Measurements from ENCODE around the gene GPRIN2.

Gene GPRIN2

GRCh38 chr10:46522295-46523118 is 34.0 kb downstream of the GPRIN2 start:
- TF ChIP-seq CTCF (IDR thresholded peaks at IDR 0.05; ENCODE audit: low read depth, low read length): no peak
- H3K9me3 ChIP-seq (ENCODE audit: severe bottlenecking): peaks cover 3% of the 10 kb centered on the region
- H3K27me3 ChIP-seq (ENCODE audit: insufficient read depth, low read depth, severe bottlenecking): no peaks in the 10 kb centered on the region
- no peaks in the 10 kb centered on the region for H3K36me3 ChIP-seq
- no peak overlapping the region for H3K27ac ChIP-seq
- no peak for DNase-seq
- no peak overlapping the region for H3K4me3 ChIP-seq (ENCODE audit: low read depth, low read length)

GRCh38 chr10:46520941-46521340 is 35.5 kb downstream of the GPRIN2 start:
- no peak overlapping the region for H3K27ac ChIP-seq
- H3K9me3 ChIP-seq (ENCODE audit: severe bottlenecking): peaks cover 2% of the 10 kb centered on the region
- no peak for TF ChIP-seq CTCF (IDR thresholded peaks at IDR 0.05; ENCODE audit: low read depth, low read length)
- no peaks in the 10 kb centered on the region for H3K36me3 ChIP-seq
- no peak overlapping the region for H3K4me3 ChIP-seq (ENCODE audit: low read depth, low read length)
- H3K27me3 ChIP-seq (ENCODE audit: insufficient read depth, low read depth, severe bottlenecking): no peaks in the 10 kb centered on the region
- DNase-seq: peak; percentile 7

- DNase-seq: peak; percentile 6
- Histone ChIP-seq H3K9me3 (ENCODE audit: severe bottlenecking) (no peaks in the 10 kb centered on the region), H3K4me3 (ENCODE audit: low read depth, low read length) (no peak overlapping the region), H3K36me3 (no peaks in the 10 kb centered on the region), H3K27me3 (ENCODE audit: insufficient read depth, low read depth, severe bottlenecking) (no peaks in the 10 kb centered on the region), H3K27ac (no peak overlapping the region)
- TF ChIP-seq CTCF (IDR thresholded peaks at IDR 0.05; ENCODE audit: low read depth, low read length): no peak
These were observed 36.1 kb downstream of the GPRIN2 start for GRCh38 chr10:46520381-46520780.

- H3K27me3 ChIP-seq (ENCODE audit: insufficient read depth, low read depth, severe bottlenecking): no peaks in the 10 kb centered on the region
- DNase-seq: peak; percentile 6
- no peak overlapping the region for H3K4me3 ChIP-seq (ENCODE audit: low read depth, low read length)
- no peak for TF ChIP-seq CTCF (IDR thresholded peaks at IDR 0.05; ENCODE audit: low read depth, low read length)
- H3K36me3 ChIP-seq: no peaks in the 10 kb centered on the region
- H3K9me3 ChIP-seq (ENCODE audit: severe bottlenecking): no peaks in the 10 kb centered on the region
- H3K27ac ChIP-seq: no peak overlapping the region
These were observed 38.3 kb downstream of the GPRIN2 start for GRCh38 chr10:46518028-46518725.

- TF ChIP-seq CTCF (IDR thresholded peaks at IDR 0.05; ENCODE audit: low read depth, low read length): no peak
- no peak overlapping the region for H3K27ac ChIP-seq
- no peaks in the 10 kb centered on the region for H3K36me3 ChIP-seq
- no peak overlapping the region for H3K4me3 ChIP-seq (ENCODE audit: low read depth, low read length)
- no peaks in the 10 kb centered on the region for H3K9me3 ChIP-seq (ENCODE audit: severe bottlenecking)
- no peak for DNase-seq
- no peaks in the 10 kb centered on the region for H3K27me3 ChIP-seq (ENCODE audit: insufficient read depth, low read depth, severe bottlenecking)
These were observed 38.9 kb downstream of the GPRIN2 start for GRCh38 chr10:46517541-46517940.
